Ammon's horn (tissue), 1 donor: ENCODE data around the gene C20orf204.

ENCODE experiments used
- DNase-seq: peaks from one replicate; pipeline ENCODE4 v3.0.0-alpha.2; 2016; ENCODE audit warnings: low spot score

C20orf204 gene

DNA sequence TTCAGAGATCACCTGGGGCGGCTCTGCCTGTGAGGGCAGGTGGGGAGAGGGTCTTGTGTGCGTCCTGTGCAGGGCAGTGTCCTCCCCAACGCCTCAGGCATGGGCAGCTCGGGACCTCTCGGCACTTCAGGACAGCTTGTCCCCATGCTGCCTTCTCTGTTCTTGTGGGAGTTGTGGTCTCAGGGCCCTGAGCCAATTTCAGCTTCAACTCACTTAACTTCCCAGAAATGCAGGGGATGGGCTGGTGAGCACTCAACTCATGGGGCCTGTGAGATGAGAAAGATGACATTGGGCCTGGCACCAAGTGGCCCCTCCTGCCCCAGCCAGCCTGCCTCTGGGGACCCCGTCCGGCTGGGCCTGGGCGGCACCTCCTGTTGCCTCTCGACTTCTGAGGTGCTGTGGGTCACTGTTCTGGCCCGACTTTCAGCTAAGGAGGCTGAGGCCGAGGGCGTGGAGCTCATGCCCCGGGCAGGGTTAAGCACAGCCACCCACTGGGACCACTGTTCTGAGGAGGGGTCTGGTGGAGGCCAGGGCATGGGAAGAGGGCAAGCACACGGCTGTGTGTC, 36.6 kb downstream of the C20orf204 start:
- DNase-seq, result no peak

DNA sequence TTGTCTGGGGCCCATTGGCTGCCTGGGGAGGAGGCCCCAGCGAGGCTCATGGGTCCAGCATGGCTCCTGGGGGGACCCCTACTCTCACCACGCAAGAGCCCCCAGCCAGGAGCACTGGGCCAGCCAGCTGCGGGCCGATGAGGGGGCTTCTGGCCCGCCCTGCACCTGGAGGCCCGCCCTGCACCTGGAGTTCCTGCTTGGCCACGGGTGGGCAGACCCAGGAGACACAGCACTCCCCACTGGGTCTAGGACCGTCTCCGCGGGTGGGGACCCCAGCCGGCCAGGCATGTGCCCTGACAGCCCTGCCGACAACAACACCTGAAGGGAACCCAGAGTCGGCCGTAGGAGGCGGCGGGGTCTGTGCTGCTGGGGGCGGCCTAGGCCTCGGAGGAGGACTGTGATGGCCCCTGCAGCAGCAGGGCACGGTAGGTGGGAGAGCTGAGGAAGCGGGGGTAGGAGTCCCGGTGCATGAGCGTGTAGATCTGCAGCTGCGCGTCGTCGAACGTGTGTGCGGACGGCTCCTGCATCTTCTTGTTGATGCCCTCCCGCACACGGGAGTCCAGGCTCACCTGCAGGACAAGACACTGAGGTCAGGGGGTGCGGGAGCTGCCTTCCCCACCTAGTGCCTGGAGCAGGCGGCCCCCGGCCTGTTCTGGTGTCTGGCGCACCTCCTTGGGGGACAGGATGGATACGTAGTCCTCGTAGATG, 37.6 kb downstream of the C20orf204 start:
- DNase-seq, result no peak

DNA sequence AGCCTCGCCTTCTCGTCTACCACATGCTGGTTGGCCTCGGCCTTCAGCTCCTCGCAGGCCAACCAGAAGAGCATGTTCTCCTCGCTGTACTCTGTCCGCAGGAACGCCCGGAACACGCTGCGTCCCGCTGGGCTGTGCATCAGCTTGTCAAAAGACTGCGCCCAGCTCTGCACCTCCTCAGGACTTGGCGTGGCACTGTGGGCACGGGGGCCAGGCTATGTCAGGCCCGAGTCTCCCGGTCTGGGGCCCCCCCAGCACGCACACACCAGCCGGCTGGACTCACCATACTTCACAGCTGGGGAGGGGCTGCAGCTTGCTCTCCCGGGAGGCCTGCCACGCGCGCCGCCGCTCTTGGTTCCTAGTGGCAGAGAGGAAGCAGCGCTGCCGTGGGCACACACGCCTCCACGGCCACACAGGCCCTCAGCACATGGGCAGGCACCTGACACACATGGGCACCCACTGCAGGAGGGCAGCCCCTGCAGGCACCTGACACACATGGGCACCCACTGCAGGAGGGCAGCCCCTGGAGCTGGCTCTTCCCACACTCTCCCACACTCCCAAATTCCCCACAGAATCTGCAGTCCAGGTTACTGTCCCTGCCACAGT, 38.3 kb downstream of the C20orf204 start:
- DNase-seq, result no peak

DNA sequence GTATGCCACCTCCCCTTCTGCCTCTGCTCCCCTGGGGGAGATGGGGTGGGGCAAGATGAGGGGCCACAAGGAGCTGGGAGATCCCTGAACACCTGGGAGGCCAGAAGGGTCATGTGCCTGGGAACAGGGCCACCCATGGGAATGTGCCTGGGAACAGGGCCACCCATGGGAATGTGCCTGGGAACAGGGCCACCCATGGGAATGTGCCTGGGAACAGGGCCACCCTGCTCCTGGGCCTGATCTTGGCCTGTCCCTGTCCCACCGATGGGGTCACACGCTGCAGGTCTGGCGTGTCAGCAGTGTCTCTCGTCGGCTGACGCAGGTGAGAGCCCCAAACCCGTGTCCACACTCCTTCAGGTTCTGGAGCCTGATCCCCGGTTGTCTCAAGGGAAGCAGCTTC, 39.0 kb downstream of the C20orf204 start:
- no peak for DNase-seq

DNA sequence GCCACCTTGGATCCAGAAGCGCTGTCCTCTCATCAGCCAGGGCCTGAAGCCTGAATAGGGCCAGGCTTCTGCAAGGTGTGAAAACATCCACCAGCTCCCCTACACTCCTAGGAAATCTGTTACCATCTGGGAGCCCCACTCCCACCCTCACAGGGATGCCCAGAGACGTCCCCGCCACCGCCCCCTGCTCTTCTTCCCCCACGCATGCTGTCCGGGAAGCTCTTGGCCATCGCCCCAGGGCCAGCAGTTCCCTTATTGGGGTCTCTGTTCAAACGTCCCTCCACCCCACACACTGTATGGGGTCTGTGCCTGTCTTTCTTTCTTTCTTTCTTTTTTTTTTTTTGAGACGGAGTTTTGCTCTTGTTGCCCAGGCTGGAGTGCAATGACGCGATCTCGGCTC, 39.6 kb downstream of the C20orf204 start:
- no peak for DNase-seq

DNA sequence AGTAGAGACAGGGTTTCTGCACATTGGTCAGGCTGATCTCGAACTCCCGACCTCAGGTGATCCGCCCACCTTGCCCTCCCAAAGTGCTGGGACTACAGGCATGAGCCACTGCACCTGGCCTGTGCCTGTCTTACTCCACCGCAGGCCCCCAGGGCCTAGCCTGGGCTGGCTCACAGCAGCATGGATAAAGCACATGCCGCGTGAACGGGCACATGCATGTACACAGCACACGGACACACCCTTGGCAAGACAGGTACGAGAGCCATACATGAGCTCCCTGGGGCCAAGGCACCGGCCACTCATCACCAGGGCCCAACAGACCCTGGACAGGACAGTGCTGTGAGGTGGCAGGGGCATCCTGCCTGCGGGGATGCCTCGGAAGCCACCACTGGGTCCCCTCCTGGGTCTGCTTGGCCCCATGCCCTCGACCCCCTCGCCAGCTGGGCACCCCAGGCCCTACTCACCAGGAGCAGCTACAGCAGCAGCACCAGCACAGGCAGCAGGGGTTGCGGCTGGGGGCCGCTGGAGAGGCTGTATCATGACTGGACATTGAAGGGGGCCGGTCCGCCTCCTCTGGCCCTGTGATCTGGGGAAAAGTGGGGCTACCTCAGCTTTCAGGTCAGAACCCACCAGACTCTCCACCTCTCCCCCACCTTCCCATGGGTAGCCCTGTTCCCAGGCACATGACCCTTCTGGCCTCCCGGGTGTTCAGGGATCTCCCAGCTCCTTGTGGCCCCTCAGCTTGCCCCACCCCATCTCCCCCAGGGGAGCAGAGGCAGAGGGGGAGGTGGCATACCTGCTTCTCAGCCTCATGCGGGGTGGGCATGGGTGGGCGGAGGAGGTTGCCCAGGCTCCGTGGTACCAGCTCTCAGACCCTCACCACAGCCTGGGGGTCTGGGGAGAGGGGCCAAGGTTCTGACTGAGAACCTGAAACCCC, 40.3 kb downstream of the C20orf204 start:
- DNase-seq, result no peak

DNA sequence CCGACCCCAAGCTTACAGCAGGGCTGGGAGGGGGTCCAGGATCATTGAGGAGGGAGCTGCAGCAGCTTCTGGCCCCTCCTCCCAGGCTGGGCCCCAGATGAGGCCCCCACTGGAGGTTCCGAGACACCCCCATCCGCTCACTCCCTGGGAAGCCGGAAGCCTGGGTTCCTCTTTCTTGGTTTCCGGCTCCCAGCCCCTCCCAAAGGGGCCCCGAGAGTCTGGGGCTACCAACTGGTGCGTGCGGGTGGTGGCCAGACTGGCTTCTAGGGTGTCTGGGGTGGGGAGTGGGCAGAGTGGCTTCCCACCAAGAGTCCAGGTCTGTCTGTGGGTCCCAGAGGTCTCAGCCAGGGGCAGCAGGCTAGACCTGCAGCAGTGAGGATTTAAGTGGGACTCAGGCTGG, 41.1 kb downstream of the C20orf204 start:
- no peak for DNase-seq

DNA sequence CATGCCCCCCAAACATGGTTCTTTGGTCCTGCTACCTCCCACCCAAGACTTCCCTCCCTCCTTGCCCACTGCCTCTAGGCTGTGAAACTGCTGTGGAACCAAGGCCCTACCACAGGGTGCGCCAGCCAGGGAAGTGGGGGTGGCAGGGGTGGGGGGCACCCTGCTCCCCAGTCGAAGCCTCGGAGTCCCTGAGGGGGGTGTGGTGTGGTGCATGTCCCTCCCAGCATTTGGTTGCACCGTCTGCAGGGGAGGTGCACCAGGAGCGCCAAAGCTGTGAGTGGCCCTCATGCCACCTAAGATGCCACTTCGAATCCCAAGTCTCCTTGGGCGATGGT, 41.5 kb downstream of the C20orf204 start:
- DNase-seq, result no peak

DNA sequence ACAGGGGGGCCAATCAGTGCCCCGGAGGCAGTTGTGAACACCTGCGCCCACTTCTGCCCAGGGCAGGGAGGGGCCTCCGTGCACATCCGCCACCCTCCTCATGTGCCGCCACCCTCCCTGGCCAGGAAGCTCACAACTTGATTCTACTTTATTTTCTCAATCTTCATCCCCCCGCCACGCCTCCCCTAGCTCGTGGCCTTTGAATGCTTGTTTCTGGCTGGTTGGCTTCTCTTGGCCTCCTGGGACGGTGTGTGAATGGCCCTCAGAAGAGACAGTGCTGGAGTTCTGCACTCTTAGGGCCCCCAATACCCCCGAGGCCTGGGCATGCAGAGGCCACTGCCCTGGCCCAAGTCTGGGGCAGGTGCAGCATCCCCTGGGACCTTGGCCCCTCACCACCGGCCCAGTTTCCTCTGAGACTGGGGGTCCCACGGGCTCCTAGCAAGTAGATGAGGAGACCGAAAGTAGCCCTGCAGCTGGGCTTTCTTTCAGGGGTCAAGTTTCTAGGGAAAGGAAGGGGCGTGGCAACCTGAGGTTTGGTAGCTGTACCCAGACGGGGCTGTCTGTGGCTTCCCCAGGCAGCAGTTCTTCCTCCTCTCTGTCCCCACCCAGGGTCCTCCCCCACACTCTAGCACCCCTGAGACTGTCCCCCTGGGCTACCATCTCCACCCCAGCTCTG, 42.0 kb downstream of the C20orf204 start:
- peak; percentile 61 for DNase-seq

DNA sequence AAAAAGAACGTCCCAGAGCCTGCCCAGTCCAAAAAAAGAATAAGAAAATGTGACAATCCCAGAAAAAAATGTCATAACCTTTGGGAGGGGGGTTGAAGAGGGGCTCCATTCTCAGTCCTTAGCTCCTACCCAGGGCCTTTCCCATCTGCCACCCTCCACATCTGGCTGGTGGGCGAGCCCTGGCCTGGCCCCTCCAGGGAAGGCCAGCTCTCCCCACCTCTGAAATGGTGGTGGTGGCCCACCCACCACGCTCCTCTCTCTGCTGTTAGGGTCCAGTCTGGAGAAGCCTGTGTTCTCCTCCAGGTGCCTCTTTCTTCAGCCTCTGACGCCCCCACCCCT, 42.9 kb downstream of the C20orf204 start:
- DNase-seq, result no peak

DNA sequence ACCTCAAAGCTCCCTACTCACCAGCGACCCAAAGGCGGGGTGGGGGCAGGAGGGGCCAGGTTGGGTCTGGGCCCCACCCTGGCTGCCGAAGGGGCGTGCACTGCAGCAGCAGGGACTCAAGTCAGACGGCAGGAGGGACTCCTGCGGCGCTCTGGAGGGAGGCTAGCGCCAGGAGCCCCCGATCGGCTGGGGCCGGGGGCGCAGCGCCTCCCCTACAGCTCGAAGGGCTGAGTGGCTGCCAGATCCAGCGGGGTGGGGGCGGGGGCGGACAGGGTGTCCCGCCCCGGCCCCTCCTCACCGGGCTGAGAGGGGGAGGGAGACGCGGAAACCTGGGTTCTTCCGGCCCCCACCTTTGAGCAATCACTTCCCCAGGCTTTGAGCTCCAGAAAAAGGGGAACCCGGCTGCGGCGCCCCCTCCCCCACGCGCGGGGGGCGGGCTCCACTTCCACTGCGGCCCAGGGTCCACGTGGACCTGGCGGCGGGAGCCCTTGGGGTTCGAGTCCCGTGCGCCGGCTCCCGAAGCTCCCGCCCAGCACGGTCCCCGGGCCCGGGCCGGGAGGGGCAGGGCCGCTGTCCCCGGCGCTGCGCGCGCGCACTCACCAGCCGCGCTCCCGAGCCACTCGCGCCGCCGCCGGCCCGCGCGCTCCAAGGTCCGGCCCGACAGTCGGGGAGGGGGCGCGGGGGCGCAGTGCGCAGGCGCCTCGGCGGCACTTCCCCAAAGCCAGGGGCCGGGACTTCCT, 43.5 kb downstream of the C20orf204 start, which contains the start of gene RGS19:
Gene RGS19 (minus strand): TSS at position 246 of the 740 bp plus-strand sequence. CDS start 2,632 bp downstream, outside the sequence.
- peak; percentile 67 for DNase-seq

DNA sequence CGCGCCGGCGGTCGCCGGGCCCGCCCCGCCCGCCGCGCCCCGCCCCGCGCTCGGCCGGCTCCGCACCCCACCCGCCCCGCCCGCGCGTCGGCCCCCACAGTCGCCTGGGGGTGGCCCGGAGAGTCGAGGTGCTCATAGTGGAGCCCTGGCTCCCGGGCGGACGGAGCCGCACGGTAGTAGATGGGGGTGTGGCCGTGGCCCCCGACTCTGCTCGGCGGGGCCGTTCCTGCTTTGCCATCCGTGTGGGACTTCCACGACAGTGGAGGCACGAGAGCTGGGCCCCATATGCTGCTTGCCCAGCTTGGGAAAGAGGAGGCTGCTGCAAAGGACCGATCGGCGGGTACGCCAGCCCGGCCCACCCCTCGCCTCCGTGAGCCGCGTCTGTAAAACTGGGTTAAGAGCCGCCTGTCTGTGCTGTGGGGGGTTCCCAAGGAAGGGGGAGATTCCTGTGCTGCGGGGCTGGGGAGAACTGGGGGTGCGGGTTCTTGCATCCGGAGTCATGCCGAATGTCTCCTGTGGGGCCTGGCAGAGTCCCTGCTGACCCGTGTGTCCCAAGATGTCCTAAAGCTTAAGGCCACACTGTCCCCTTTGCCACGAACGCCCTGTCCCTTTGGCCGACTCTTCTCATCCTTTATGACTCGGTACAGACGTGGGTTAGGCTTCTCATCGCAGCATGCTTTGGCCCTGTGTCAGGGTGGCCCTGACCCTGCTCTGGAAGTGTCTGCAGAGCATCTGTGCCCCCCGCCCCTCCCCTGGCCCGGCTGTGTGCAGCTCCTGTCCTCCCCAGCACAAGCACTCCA, 44.2 kb downstream of the C20orf204 start, which contains the start of gene OPRL1:
Gene OPRL1 (plus strand): TSS at position 70 of the 800 bp plus-strand sequence. CDS start 12,639 bp downstream, outside the sequence.
- no peak for DNase-seq

DNA sequence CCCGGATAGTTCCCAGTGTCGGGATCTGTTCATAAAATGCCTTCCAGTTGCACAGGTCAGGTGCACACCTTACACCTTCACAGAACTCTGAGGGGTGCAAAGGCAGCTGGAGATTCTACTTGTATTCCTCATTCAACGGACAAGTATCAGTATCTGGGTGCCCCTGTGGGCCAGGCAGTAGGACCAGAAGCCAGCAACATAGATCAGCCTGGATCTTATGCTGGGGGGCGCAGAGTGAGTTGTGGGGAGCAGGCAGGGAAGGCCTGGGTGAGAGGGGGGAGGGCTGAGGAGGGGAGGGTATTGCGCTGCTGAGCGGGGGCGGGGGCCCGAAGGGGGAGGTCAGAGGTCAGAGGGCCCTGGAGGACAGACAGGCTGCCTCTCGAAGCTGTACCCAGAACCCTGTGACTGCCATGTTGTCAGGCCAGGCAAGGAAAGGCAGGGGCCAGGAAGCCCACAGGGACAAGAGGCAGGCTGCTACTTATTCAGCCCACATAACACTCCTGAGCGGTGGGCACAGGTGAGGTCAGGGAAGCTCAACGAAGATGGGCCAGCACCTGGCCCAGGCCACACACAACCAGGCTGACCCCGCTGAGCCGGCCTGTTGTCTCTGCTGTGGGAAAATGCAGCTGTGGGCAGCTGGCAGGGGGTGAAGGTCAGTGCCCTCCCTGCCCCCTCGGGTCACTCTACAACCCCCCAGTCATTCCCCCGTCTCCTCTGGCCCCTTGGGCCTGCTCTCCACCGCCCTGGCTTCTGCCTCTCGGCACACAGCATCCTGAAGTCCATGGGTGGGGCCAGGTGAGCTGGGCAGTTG, 45.0 kb downstream of the C20orf204 start:
- DNase-seq, result no peak

DNA sequence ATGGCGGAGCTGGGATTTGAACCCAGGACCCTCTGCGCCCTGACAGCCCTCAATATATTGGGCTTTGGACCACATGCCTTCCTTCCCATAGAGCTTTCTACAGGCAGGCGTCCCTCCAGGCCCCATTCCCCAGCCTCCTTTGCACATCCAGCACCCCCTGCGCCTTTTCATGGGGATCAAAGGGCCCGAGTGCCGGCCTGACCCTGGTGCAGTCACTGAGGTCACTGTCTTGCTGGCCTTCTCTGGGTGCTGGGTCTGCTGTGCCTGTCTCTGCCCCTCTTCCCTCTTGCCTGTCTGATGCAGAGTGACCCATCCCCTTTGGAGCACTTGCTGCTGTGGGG, 45.6 kb downstream of the C20orf204 start:
- DNase-seq, result no peak

DNA sequence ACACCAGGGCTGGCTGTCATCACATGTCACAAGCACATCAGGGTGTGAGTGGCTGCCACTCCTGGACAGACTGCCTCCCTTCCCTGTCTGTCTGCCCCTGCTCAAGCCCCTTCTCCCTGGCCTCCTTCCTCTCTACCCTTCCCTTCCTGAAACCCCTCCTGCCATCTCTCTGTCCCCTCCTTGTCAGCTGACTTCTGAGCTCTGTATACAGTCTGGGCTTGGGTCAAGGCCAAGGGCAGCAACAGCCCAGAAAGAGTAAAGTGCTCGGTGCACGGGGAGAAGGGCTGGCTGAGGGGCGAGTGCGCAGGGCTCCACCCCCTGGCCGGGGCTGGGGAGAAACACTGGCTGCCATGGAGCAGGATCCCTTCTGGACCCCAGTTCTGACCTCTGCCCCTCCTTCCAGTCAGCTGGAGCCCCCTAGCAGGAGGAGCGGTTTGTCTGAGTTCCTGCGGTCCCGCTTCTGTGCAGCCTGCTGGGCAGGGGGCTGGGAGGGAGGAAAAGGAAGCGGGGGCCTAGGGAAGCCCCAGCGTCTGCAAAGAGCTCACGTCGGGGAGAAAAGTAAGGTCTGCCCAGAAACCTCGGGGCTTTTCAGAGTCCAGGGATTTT, 46.2 kb downstream of the C20orf204 start:
- no peak for DNase-seq

DNA sequence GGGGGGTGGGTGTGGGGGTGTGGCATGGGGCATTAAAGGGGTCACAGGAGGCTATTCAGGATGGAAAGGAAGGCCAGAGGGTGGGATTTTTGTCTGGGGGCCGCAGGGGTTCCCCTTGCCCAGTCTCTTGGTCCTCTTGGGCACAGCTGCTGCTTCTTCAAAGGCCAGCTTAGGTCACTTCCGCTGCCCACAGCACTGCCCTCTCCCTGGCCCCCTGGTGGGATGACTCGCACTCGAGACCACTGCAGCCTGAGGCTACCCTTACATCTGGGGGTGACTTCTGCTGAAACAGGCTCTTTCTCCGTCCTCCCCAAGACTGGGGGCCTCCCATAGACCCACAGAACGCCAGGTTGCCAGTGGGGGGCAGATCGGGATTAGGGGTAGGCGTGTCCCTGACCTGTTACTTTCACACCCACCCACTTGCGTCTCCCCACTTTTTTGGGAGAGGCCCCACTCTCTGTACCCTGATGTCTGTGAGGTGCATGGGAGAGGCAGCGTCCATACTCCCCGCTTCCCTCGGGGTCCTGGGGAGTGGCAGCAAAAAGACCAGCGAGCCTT, 46.9 kb downstream of the C20orf204 start:
- no peak for DNase-seq

DNA sequence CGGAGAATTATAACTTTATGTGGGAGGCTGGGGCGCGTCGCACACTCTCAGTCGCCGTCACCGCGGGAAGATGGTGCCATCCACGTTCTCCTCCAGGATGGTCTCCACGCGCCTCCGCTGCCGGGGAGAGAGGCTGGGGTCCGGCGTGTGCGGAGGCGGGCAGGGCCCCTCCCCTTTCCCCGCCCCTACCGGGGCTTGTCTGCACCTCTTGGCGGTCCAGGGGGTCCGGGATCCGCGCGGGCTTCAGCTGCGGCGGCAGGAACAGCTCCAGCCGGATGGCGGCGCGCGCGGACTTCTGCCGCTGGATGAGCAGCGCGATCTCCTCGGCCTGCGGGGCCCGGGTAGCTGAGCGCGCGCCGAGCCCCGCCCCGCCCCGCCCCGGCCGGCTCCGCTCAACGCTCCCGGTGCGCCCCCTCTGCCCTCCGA, 47.4 kb downstream of the C20orf204 start:
- DNase-seq, result peak; percentile 80

DNA sequence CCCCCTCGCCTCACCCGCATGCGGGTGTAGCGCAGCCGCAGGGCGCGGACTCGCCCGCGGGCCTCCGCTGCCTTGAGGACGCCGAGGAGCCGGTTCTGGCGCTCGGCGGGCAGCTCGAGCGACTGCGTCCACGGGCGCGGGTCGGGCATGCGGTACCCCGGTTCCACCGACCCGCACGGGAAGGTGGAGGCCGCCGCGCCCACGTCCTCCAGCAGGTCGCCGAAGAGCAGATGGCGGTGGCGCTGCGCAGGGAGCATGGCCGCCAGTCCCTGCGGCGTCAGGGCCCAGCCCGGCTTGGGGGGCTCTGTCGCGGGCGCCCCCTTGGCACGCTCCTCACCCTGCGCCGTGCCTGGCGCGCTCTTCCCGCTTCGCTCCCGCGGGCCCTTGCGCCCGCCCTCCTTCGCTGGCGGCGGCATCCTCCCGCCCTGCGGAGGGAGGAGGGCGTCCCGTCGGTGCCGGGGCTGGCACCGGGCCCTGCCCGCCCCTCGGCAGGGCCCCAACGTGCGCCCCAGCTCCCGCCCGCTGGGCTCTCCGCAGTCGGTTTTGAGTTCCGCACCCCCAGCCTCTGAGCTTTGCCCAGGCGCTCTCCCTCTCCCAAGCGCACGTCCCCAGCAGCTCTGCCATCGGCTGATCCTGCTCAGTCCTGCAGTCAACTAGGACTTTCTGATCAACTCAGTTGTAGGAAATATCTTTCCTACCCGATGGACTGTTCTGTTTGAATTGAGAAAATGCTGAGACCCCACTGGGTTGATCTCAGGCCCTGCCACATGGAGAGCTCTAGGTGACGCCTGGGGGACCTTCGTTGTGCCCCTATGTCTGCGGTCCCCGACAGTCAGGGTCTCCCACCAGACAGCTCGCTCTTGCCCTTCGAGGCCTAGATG, 48.1 kb downstream of the C20orf204 start, which contains the start of gene LKAAEAR1:
Gene LKAAEAR1 (minus strand): TSS at position 595 of the 881 bp plus-strand sequence. CDS start 179 bp downstream, at position 416.
- DNase-seq, result no peak
